ENCODE results near the gene JAKMIP3. TPM values are rescaled to one million over a fixed set of nuclear protein-coding genes. Genes with fewer than 3 reads are reported as not detected.

The JAKMIP3 gene
- total RNA-seq, 6 donors from 2014 or later: 0.13 to 3.1 (median 0.52) TPM; not detected in 2

DNA sequence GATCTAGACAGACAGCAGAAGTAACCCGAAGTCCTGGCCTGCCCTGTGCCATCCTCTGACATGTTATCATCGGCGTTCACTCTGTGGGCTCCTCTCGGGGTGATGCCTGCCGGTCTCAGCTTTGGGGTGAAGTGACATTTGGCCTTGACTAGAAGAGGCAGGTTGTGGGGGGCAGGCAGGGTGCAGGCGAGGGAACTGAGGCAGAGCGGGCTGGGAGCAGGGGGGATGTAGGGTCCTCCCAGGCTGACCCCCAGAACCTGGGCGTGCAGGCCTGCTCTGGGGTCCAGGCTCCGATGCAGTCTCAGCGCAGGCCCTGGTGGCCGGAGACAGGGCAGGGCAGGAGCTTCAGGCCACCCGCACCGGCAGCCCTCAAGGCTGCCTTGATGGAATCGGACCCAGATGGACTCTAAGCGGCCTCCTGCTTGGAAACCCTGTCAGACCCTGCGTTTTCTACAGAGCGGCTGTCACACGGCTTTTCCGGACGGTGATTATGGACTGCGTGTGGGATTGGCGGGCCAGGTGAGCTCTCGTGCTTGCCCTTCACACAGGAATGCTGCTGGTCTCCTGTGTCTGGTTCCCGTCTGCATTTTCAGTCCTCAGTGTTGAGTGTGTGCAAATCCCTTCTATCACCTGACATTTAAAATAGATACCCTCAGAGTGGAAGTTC, 842 bp upstream of the JAKMIP3 start:
- Histone ChIP-seq H3K4me3 (peak overlapping the region in 2 of 4 donors; percentile 46 to 49), H3K27me3 (no peaks in the 10 kb centered on the region)
- no peak for TF ChIP-seq POLR2AphosphoS5 (IDR thresholded peaks at IDR 0.05)
- TF ChIP-seq POLR2A (IDR thresholded peaks at IDR 0.05): no peak
- TF ChIP-seq EP300 (IDR thresholded peaks at IDR 0.05): no peak
- TF ChIP-seq CTCF (IDR thresholded peaks at IDR 0.05): no peak

GRCh38 chr10:132066186-132066585, 440 bp downstream of the JAKMIP3 start:
- DNase-seq (peak in 1 of 2 donors; percentile 18), ATAC-seq (ENCODE audit: low FRiP score in 2 of 2) (peak; percentile 13 to 31)
- peak overlapping the region in 1 of 4 donors; percentile 51 for H3K27ac ChIP-seq
- H3K9me3 ChIP-seq: no peaks in the 10 kb centered on the region
- no peaks in the 10 kb centered on the region for H3K27me3 ChIP-seq
- H3K4me1 ChIP-seq: peaks cover 4 to 13% (median 8%) of the 10 kb centered on the region in 4 donors
- no peaks in the 10 kb centered on the region for H3K36me3 ChIP-seq
- WGBS, 2 donors: 46 to 62% methylated on average over 15 of the region's 15 CpGs
- TF ChIP-seq POLR2AphosphoS5 (IDR thresholded peaks at IDR 0.05): no peak
- no peak for TF ChIP-seq POLR2A (IDR thresholded peaks at IDR 0.05)
- TF ChIP-seq EP300 (IDR thresholded peaks at IDR 0.05): no peak
- TF ChIP-seq CTCF (IDR thresholded peaks at IDR 0.05): no peak
- H3K4me3 ChIP-seq: peak overlapping the region in 3 of 4 donors; percentile 36 to 49 (median 46)

More for the DNA sequence above, 842 bp upstream of the JAKMIP3 start:
- DNase-seq (peak; percentile 12 to 69), ATAC-seq (ENCODE audit: low FRiP score in 2 of 2) (peak; percentile 3 to 41)
- Histone ChIP-seq H3K4me1 (peaks cover 4 to 13% (median 8%) of the 10 kb centered on the region in 4 donors), H3K27ac (no peak overlapping the region), H3K9me3 (no peaks in the 10 kb centered on the region), H3K36me3 (no peaks in the 10 kb centered on the region)
- 87 to 92% methylated on average over 10 to 24 of the region's 24 CpGs for WGBS, 2 donors

- no peak overlapping the region for H3K27ac ChIP-seq
- peaks cover 4 to 13% (median 8%) of the 10 kb centered on the region in 4 donors for H3K4me1 ChIP-seq
- no peaks in the 10 kb centered on the region for H3K36me3 ChIP-seq
- DNase-seq: peak in 1 of 2 donors; percentile 10
- 84 to 88% methylated on average over 13 of the region's 13 CpGs for WGBS, 2 donors
- no peaks in the 10 kb centered on the region for H3K9me3 ChIP-seq
- H3K4me3 ChIP-seq: no peak overlapping the region
- TF ChIP-seq POLR2AphosphoS5 (IDR thresholded peaks at IDR 0.05): no peak
- TF ChIP-seq CTCF (IDR thresholded peaks at IDR 0.05): no peak
- no peak for TF ChIP-seq EP300 (IDR thresholded peaks at IDR 0.05)
- TF ChIP-seq POLR2A (IDR thresholded peaks at IDR 0.05): no peak
- H3K27me3 ChIP-seq: no peaks in the 10 kb centered on the region
- ATAC-seq (ENCODE audit: low FRiP score in 2 of 2): no peak
Observed at GRCh38 chr10:132066812-132067211, 1.1 kb downstream of the JAKMIP3 start.

- no peak for ATAC-seq (ENCODE audit: low FRiP score in 2 of 2)
- WGBS, 2 donors: 93 to 95% methylated on average over 8 to 13 of the region's 13 CpGs
Observed at GRCh38 chr10:132068431-132069121, 2.8 kb downstream of the JAKMIP3 start.

More at GRCh38 chr10:132068431-132069121, 2.8 kb downstream of the JAKMIP3 start:
- no peak for TF ChIP-seq CTCF (IDR thresholded peaks at IDR 0.05)
- TF ChIP-seq POLR2AphosphoS5 (IDR thresholded peaks at IDR 0.05): no peak
- TF ChIP-seq EP300 (IDR thresholded peaks at IDR 0.05): no peak
- no peak for TF ChIP-seq POLR2A (IDR thresholded peaks at IDR 0.05)
- DNase-seq: no peak
- Histone ChIP-seq H3K9me3 (peaks cover 0 to 12% (median 0%) of the 10 kb centered on the region in 4 donors), H3K4me1 (peaks cover 4 to 13% (median 8%) of the 10 kb centered on the region in 4 donors), H3K4me3 (no peak overlapping the region), H3K27me3 (no peaks in the 10 kb centered on the region), H3K36me3 (no peaks in the 10 kb centered on the region), H3K27ac (no peak overlapping the region)
